ENCODE measurements around the gene SCG5.

The SCG5 gene

GRCh38 chr15:32698773-32699390 lies 57.4 kb downstream of the SCG5 start:
- no peaks in the 10 kb centered on the region for H3K4me1 ChIP-seq (ENCODE audit: low read depth, poor library complexity, severe bottlenecking)

GRCh38 chr15:32700501-32701150 lies 59.1 kb downstream of the SCG5 start:
- H2AFZ ChIP-seq (ENCODE audit: low read depth) = no peak overlapping the region
- H3K27ac ChIP-seq = no peak overlapping the region
- H4K20me1 ChIP-seq (ENCODE audit: insufficient read depth) = no peaks in the 10 kb centered on the region
- H3K36me3 ChIP-seq (ENCODE audit: insufficient read depth) = no peaks in the 10 kb centered on the region
- H3K4me1 ChIP-seq (ENCODE audit: low read depth, poor library complexity, severe bottlenecking) = no peaks in the 10 kb centered on the region
- no peaks in the 10 kb centered on the region for H3K27me3 ChIP-seq (ENCODE audit: insufficient read depth, low read depth)
- TF ChIP-seq, protein P1, sequence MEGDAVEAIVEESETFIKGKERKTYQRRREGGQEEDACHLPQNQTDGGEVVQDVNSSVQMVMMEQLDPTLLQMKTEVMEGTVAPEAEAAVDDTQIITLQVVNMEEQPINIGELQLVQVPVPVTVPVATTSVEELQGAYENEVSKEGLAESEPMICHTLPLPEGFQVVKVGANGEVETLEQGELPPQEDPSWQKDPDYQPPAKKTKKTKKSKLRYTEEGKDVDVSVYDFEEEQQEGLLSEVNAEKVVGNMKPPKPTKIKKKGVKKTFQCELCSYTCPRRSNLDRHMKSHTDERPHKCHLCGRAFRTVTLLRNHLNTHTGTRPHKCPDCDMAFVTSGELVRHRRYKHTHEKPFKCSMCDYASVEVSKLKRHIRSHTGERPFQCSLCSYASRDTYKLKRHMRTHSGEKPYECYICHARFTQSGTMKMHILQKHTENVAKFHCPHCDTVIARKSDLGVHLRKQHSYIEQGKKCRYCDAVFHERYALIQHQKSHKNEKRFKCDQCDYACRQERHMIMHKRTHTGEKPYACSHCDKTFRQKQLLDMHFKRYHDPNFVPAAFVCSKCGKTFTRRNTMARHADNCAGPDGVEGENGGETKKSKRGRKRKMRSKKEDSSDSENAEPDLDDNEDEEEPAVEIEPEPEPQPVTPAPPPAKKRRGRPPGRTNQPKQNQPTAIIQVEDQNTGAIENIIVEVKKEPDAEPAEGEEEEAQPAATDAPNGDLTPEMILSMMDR (conservative IDR thresholded peaks at IDR 0.05; ENCODE audit: low read depth, low read length) = no peak
- H3K79me2 ChIP-seq (ENCODE audit: insufficient read depth, low read depth) = no peaks in the 10 kb centered on the region
- no peak overlapping the region for H3K4me3 ChIP-seq (IDR thresholded peaks at IDR 0.05; ENCODE audit: insufficient read depth, low read depth, low read length)
- H3K9ac ChIP-seq = no peak overlapping the region
- H3K4me2 ChIP-seq = no peak overlapping the region

More at GRCh38 chr15:32698773-32699390, 57.4 kb downstream of the SCG5 start:
- TF ChIP-seq, protein P1 (conservative IDR thresholded peaks at IDR 0.05; ENCODE audit: low read depth, low read length) = no peak
- Histone ChIP-seq H3K4me3 (IDR thresholded peaks at IDR 0.05; ENCODE audit: insufficient read depth, low read depth, low read length) (no peak overlapping the region), H4K20me1 (ENCODE audit: insufficient read depth) (no peaks in the 10 kb centered on the region), H3K27ac (no peak overlapping the region), H2AFZ (ENCODE audit: low read depth) (no peak overlapping the region), H3K4me2 (no peak overlapping the region), H3K79me2 (ENCODE audit: insufficient read depth, low read depth) (no peaks in the 10 kb centered on the region), H3K27me3 (ENCODE audit: insufficient read depth, low read depth) (no peaks in the 10 kb centered on the region), H3K9ac (no peak overlapping the region), H3K36me3 (ENCODE audit: insufficient read depth) (no peaks in the 10 kb centered on the region)

DNA sequence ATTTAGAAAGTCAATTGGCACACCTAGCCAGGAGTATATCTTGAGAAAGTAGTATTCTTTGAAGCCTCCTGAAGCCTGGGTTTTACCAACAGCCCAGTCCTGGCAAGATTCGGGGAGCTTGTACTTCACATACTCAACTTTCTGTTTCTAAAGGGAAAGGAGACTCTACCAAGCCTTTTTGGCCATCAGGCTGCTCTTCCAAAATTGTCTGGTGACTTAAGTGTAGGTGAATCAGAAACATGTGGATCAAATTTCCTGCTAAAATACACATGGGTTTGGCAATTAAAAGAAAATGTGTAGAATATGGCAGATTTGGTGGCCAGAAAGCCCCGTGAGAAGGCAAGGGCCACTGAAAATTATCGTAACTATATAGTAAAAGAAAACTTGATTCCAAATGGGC lies 60.4 kb downstream of the SCG5 start:
- H3K27ac ChIP-seq = no peak overlapping the region
- no peak overlapping the region for H3K9ac ChIP-seq
- no peak overlapping the region for H3K4me3 ChIP-seq (IDR thresholded peaks at IDR 0.05; ENCODE audit: insufficient read depth, low read depth, low read length)
- no peaks in the 10 kb centered on the region for H3K4me1 ChIP-seq (ENCODE audit: low read depth, poor library complexity, severe bottlenecking)
- no peaks in the 10 kb centered on the region for H3K27me3 ChIP-seq (ENCODE audit: insufficient read depth, low read depth)
- H4K20me1 ChIP-seq (ENCODE audit: insufficient read depth) = no peaks in the 10 kb centered on the region
- H2AFZ ChIP-seq (ENCODE audit: low read depth) = no peak overlapping the region
- H3K79me2 ChIP-seq (ENCODE audit: insufficient read depth, low read depth) = no peaks in the 10 kb centered on the region
- no peak overlapping the region for H3K4me2 ChIP-seq
- no peaks in the 10 kb centered on the region for H3K36me3 ChIP-seq (ENCODE audit: insufficient read depth)
- TF ChIP-seq, protein P1 (conservative IDR thresholded peaks at IDR 0.05; ENCODE audit: low read depth, low read length) = no peak

GRCh38 chr15:32704395-32704981 lies 63.0 kb downstream of the SCG5 start:
- Histone ChIP-seq H2AFZ (ENCODE audit: low read depth) (no peak overlapping the region), H3K4me3 (IDR thresholded peaks at IDR 0.05; ENCODE audit: insufficient read depth, low read depth, low read length) (no peak overlapping the region), H3K4me2 (no peak overlapping the region), H3K27me3 (ENCODE audit: insufficient read depth, low read depth) (no peaks in the 10 kb centered on the region), H3K36me3 (ENCODE audit: insufficient read depth) (no peaks in the 10 kb centered on the region), H3K4me1 (ENCODE audit: low read depth, poor library complexity, severe bottlenecking) (no peaks in the 10 kb centered on the region), H3K27ac (no peak overlapping the region), H4K20me1 (ENCODE audit: insufficient read depth) (no peaks in the 10 kb centered on the region), H3K9ac (no peak overlapping the region), H3K79me2 (ENCODE audit: insufficient read depth, low read depth) (no peaks in the 10 kb centered on the region)
- TF ChIP-seq, protein P1 (conservative IDR thresholded peaks at IDR 0.05; ENCODE audit: low read depth, low read length) = no peak
